Epithelial cell of esophagus (primary cell): ENCODE data around the gene CDC42BPA.

Experiments used
- DNase-seq: peaks from one replicate; pipeline ENCODE4 v3.0.0; 2010; ENCODE audit warnings: low read depth
- H3K4me3 ChIP-seq: 2 replicates; pipeline ENCODE4 v1.5.1; 2011; ENCODE audit warnings: mild to moderate bottlenecking, low read length, control low read depth
- CTCF ChIP-seq: IDR thresholded peaks from 2 replicates; pipeline ENCODE4 v1.5.1; 2011; ENCODE audit warnings: low read depth, mild to moderate bottlenecking, low read length, control low read depth, inconsistent platforms; ENCODE audit not compliant: insufficient read depth; ENCODE audit errors: missing control alignments

Gene CDC42BPA

GRCh38 chr1:226948996-226949395 lies 369.3 kb downstream of the CDC42BPA start:
- H3K4me3 ChIP-seq, result no peak overlapping the region
- DNase-seq, result no peak
- no peak for TF ChIP-seq CTCF

- DNase-seq, result no peak
- no peak for TF ChIP-seq CTCF
- no peak overlapping the region for H3K4me3 ChIP-seq
Observed at GRCh38 chr1:226948480-226948879, 369.8 kb downstream of the CDC42BPA start.

- no peak overlapping the region for H3K4me3 ChIP-seq
- no peak for DNase-seq
- TF ChIP-seq CTCF, result no peak
Observed at GRCh38 chr1:226948051-226948450, 370.2 kb downstream of the CDC42BPA start.

- DNase-seq, result no peak
- H3K4me3 ChIP-seq, result no peak overlapping the region
- TF ChIP-seq CTCF, result no peak
Observed at GRCh38 chr1:226946841-226947240, 371.5 kb downstream of the CDC42BPA start.

GRCh38 chr1:226946285-226946684 lies 372.0 kb downstream of the CDC42BPA start:
- no peak for DNase-seq
- TF ChIP-seq CTCF, result no peak
- H3K4me3 ChIP-seq, result no peak overlapping the region

- no peak for DNase-seq
- H3K4me3 ChIP-seq, result no peak overlapping the region
- no peak for TF ChIP-seq CTCF
Observed at GRCh38 chr1:226945858-226946245, 372.4 kb downstream of the CDC42BPA start.

- no peak for TF ChIP-seq CTCF
- H3K4me3 ChIP-seq, result no peak overlapping the region
- no peak for DNase-seq
Observed at GRCh38 chr1:226945106-226945857, 373.0 kb downstream of the CDC42BPA start.
